Measurements from ENCODE around the gene BCAN.
"Not testable (repeated sequence)": the region's sequence is repeated elsewhere in the genome, so short reads cannot be mapped to it uniquely, and the experiment has no call there.

Gene BCAN

GRCh38 chr1:156624814-156625435, 17.0 kb upstream of the BCAN start:
- in situ Hi-C loops (cut with MboI; ENCODE audit: low sequenced_read_pairs), result no loop called here
- Histone ChIP-seq H3K36me3 (replicated peaks) (no peaks in the 10 kb centered on the region), H3K4me3 (peak overlapping the region; percentile 22), H3K4me1 (no peaks in the 10 kb centered on the region; the same call in 1 of the 2 replicates), H3K27me3 (ENCODE audit: low read depth) (peaks cover 23% of the 10 kb centered on the region), H3K9me3 (no peaks in the 10 kb centered on the region)
- no peak for DNase-seq (ENCODE audit: low spot score in 2 of 2)

- in situ Hi-C loops (cut with MboI; ENCODE audit: low sequenced_read_pairs), result no loop called here
- Histone ChIP-seq H3K4me1 (no peaks in the 10 kb centered on the region; the same call in 1 of the 2 replicates), H3K4me3 (peak overlapping the region; percentile 18), H3K36me3 (replicated peaks) (no peaks in the 10 kb centered on the region), H3K27me3 (ENCODE audit: low read depth) (peaks cover 21% of the 10 kb centered on the region), H3K9me3 (no peaks in the 10 kb centered on the region)
- peak; percentile 40 to 82 for DNase-seq (ENCODE audit: low spot score in 2 of 2)
Measured at GRCh38 chr1:156625436-156626078, 16.4 kb upstream of the BCAN start.

GRCh38 chr1:156626079-156626438, 15.9 kb upstream of the BCAN start:
- H3K4me3 ChIP-seq, result no peak overlapping the region
- DNase-seq (ENCODE audit: low spot score in 2 of 2), result no peak
- H3K9me3 ChIP-seq, result no peaks in the 10 kb centered on the region
- peaks cover 21% of the 10 kb centered on the region for H3K27me3 ChIP-seq (ENCODE audit: low read depth)
- no peaks in the 10 kb centered on the region; the same call in 1 of the 2 replicates for H3K4me1 ChIP-seq
- no peaks in the 10 kb centered on the region for H3K36me3 ChIP-seq (replicated peaks)
- in situ Hi-C loops (cut with MboI; ENCODE audit: low sequenced_read_pairs), result no loop called here

- in situ Hi-C loops (cut with MboI; ENCODE audit: low sequenced_read_pairs), result no loop called here
- no peak overlapping the region for H3K4me3 ChIP-seq
- peak; percentile 46 to 72 for DNase-seq (ENCODE audit: low spot score in 2 of 2)
- H3K27me3 ChIP-seq (ENCODE audit: low read depth), result peaks cover 25% of the 10 kb centered on the region
- no peaks in the 10 kb centered on the region for H3K9me3 ChIP-seq
- no peaks in the 10 kb centered on the region; the same call in 1 of the 2 replicates for H3K4me1 ChIP-seq
- H3K36me3 ChIP-seq (replicated peaks), result no peaks in the 10 kb centered on the region
Measured at GRCh38 chr1:156627313-156627880, 14.5 kb upstream of the BCAN start.

- in situ Hi-C loops (cut with MboI; ENCODE audit: low sequenced_read_pairs), result no loop called here
- no peaks in the 10 kb centered on the region; the same call in 1 of the 2 replicates for H3K4me1 ChIP-seq
- DNase-seq (ENCODE audit: low spot score in 2 of 2), result no peak
- no peaks in the 10 kb centered on the region for H3K9me3 ChIP-seq
- H3K4me3 ChIP-seq, result no peak overlapping the region
- peaks cover 29% of the 10 kb centered on the region for H3K27me3 ChIP-seq (ENCODE audit: low read depth)
- H3K36me3 ChIP-seq (replicated peaks), result no peaks in the 10 kb centered on the region
Measured at GRCh38 chr1:156629823-156630449, 12.0 kb upstream of the BCAN start.

- peaks cover 28% of the 10 kb centered on the region for H3K27me3 ChIP-seq (ENCODE audit: low read depth)
- H3K4me3 ChIP-seq; H3K36me3 ChIP-seq (replicated peaks); H3K4me1 ChIP-seq; DNase-seq (ENCODE audit: low spot score in 2 of 2); H3K9me3 ChIP-seq; in situ Hi-C loops (cut with MboI; ENCODE audit: low sequenced_read_pairs): not testable (repeated sequence)
Measured at GRCh38 chr1:156631152-156631551, 10.8 kb upstream of the BCAN start.

- in situ Hi-C loops (cut with MboI; ENCODE audit: low sequenced_read_pairs), result no loop called here
- H3K27me3 ChIP-seq (ENCODE audit: low read depth), result peaks cover 30% of the 10 kb centered on the region
- no peaks in the 10 kb centered on the region for H3K36me3 ChIP-seq (replicated peaks)
- no peaks in the 10 kb centered on the region for H3K4me1 ChIP-seq
- H3K4me3 ChIP-seq, result no peak overlapping the region
- no peaks in the 10 kb centered on the region for H3K9me3 ChIP-seq
- no peak for DNase-seq (ENCODE audit: low spot score in 2 of 2)
Measured at GRCh38 chr1:156632355-156632754, 9.6 kb upstream of the BCAN start.

- Histone ChIP-seq H3K36me3 (replicated peaks) (no peaks in the 10 kb centered on the region), H3K27me3 (ENCODE audit: low read depth) (peaks cover 18% of the 10 kb centered on the region), H3K4me3 (no peak overlapping the region), H3K4me1 (no peaks in the 10 kb centered on the region; the same call in 1 of the 2 replicates), H3K9me3 (no peaks in the 10 kb centered on the region)
- in situ Hi-C loops (cut with MboI; ENCODE audit: low sequenced_read_pairs), result no loop called here
- no peak for DNase-seq (ENCODE audit: low spot score in 2 of 2)
Measured at GRCh38 chr1:156638189-156638985, 3.5 kb upstream of the BCAN start.

GRCh38 chr1:156639601-156640101, 2.3 kb upstream of the BCAN start:
- DNase-seq (ENCODE audit: low spot score in 2 of 2), result no peak
- Histone ChIP-seq H3K36me3 (replicated peaks) (no peaks in the 10 kb centered on the region), H3K4me1 (no peaks in the 10 kb centered on the region; the same call in 1 of the 2 replicates), H3K4me3 (no peak overlapping the region), H3K27me3 (ENCODE audit: low read depth) (peaks cover 14% of the 10 kb centered on the region), H3K9me3 (no peaks in the 10 kb centered on the region)
- in situ Hi-C loops (cut with MboI; ENCODE audit: low sequenced_read_pairs), result no loop called here

- in situ Hi-C loops (cut with MboI; ENCODE audit: low sequenced_read_pairs), result no loop called here
- Histone ChIP-seq H3K4me1 (no peaks in the 10 kb centered on the region; the same call in 1 of the 2 replicates), H3K36me3 (replicated peaks) (no peaks in the 10 kb centered on the region), H3K4me3 (peak overlapping the region; percentile 26), H3K9me3 (no peaks in the 10 kb centered on the region), H3K27me3 (ENCODE audit: low read depth) (peaks cover 11% of the 10 kb centered on the region)
- no peak for DNase-seq (ENCODE audit: low spot score in 2 of 2)
Measured at GRCh38 chr1:156640842-156641706, 843 bp upstream of the BCAN start.

- in situ Hi-C loops (cut with MboI; ENCODE audit: low sequenced_read_pairs), result no loop called here
- Histone ChIP-seq H3K27me3 (ENCODE audit: low read depth) (peaks cover 8% of the 10 kb centered on the region), H3K36me3 (replicated peaks) (no peaks in the 10 kb centered on the region), H3K9me3 (no peaks in the 10 kb centered on the region), H3K4me3 (peak overlapping the region; percentile 26), H3K4me1 (no peaks in the 10 kb centered on the region; the same call in 1 of the 2 replicates)
- no peak for DNase-seq (ENCODE audit: low spot score in 2 of 2)
Measured at GRCh38 chr1:156642265-156643048, 540 bp downstream of the BCAN start.

Measured in HAP-1 (cell line).